GM10266 (cell line): ENCODE measurements around the gene TMUB1.

Experiments
- DNase-seq: peaks from one replicate; pipeline ENCODE4 v3.0.0; 2012; ENCODE audit errors: extremely low spot score
- CTCF ChIP-seq: IDR thresholded peaks from 2 replicates; pipeline ENCODE4 v1.5.1; 2012; ENCODE audit warnings: mild to moderate bottlenecking, low read depth; ENCODE audit not compliant: control insufficient read depth, insufficient read depth; ENCODE audit errors: missing control alignments

TMUB1 gene

GRCh38 chr7:151062399-151063211, 20.7 kb downstream of the TMUB1 start:
- no peak for DNase-seq
- no peak for TF ChIP-seq CTCF

GRCh38 chr7:151062111-151062398, 21.2 kb downstream of the TMUB1 start:
- DNase-seq = no peak
- no peak for TF ChIP-seq CTCF

- TF ChIP-seq CTCF = no peak
- DNase-seq = no peak
These were observed 21.8 kb downstream of the TMUB1 start for GRCh38 chr7:151061213-151062110.

GRCh38 chr7:151060416-151061212, 22.7 kb downstream of the TMUB1 start:
- no peak for DNase-seq
- peak; percentile 14 for TF ChIP-seq CTCF

- TF ChIP-seq CTCF = no peak
- no peak for DNase-seq
These were observed 23.2 kb downstream of the TMUB1 start for GRCh38 chr7:151060113-151060415.

GRCh38 chr7:151059367-151060112, 23.8 kb downstream of the TMUB1 start, which contains the start of gene SLC4A2:
SLC4A2 (plus strand) TSS chr7:151059589; CDS start chr7:151061988, 2,399 bp downstream.
- peak; percentile 48 for TF ChIP-seq CTCF
- DNase-seq = peak; percentile 93
